Endothelial cell of umbilical vein (primary cell): ENCODE measurements around the gene MAJIN. TPM values are rescaled to one million over a fixed set of nuclear protein-coding genes. Genes with fewer than 3 reads are reported as not detected.

Source experiments
- BruUV-seq: library from RNA; stranded (reverse); fragments of 400-500 nt; replicated peaks from 2 replicates; lab custom pipeline; 2021; lab: Mats Ljungman, UMichigan
- CTCF ChIA-PET: fragments of 300-600, 350-600 bp; sonication (Branson Sonifier 250); formaldehyde crosslinking; loops from one replicate; lab custom pipeline; 2021; ENCODE audit warnings: antibody characterized with exemption, inconsistent platforms; lab: Charles Lee
- POLR2A ChIA-PET: fragments of 300-600, 350-600 bp; sonication (Branson Sonifier 250); formaldehyde crosslinking; loops from one replicate; lab custom pipeline; 2021; ENCODE audit warnings: antibody characterized with exemption, inconsistent platforms; lab: Charles Lee
- DNase-seq: peaks from one replicate; pipeline ENCODE4 v3.0.0-alpha.2; 2011; ENCODE audit warnings: low read depth, low spot score
- FAIRE-seq: peaks from 2 replicates; lab custom pipeline; 2011; peaks lifted over from hg19 to GRCh38; lab: Jason Lieb, UNC
- H2AFZ ChIP-seq: 2 replicates; pipeline ENCODE4 v1.6.0; 2012; ENCODE audit warnings: low read depth, low read length, control low read depth, inconsistent platforms
- H3K27ac ChIP-seq: 2 replicates; pipeline ENCODE4 v1.5.1; 2011; ENCODE audit warnings: low read depth, mild to moderate bottlenecking, control low read depth, low read length, moderate library complexity; ENCODE audit not compliant: insufficient read depth
- H3K27me3 ChIP-seq, 2 experiments: 2 replicates each; pipeline versions ENCODE4 v1.6.0 to v1.6.1; 2011; ENCODE audit warnings: low read length in 2 of 2, mixed read lengths in 1 of 2; ENCODE audit not compliant: control insufficient read depth in 2 of 2, insufficient read depth in 2 of 2
- H3K36me3 ChIP-seq, 2 experiments: 2 replicates in 1 of 2; 3 replicates in 1 of 2; pipeline ENCODE4 v1.5.1; 2011; ENCODE audit warnings: low read length in 2 of 2, mild to moderate bottlenecking in 1 of 2, moderate library complexity in 1 of 2; ENCODE audit not compliant: control insufficient read depth in 2 of 2, insufficient read depth in 2 of 2; ENCODE audit errors: extremely low read depth in 1 of 2
- H3K4me1 ChIP-seq: 3 replicates; pipeline ENCODE4 v1.5.1; 2011; ENCODE audit warnings: mild to moderate bottlenecking, low read length; ENCODE audit not compliant: control insufficient read depth, insufficient read depth; ENCODE audit errors: extremely low read depth
- H3K4me2 ChIP-seq: 2 replicates; pipeline ENCODE4 v1.6.1; 2011; ENCODE audit warnings: low read length, control low read depth, mixed read lengths; ENCODE audit not compliant: insufficient read depth
- H3K4me3 ChIP-seq, 3 experiments: fragments of 200-600 bp in 1 of 3; sonication (generic), shearing (Covaris generic) in 1 of 3; replicated peaks in 1 of 3; 2 replicates each; pipeline ENCODE4 v1.5.1; 2011 to 2016; ENCODE audit warnings: control low read depth in 3 of 3, low read length in 3 of 3, mild to moderate bottlenecking in 2 of 3, inconsistent platforms in 1 of 3, low read depth in 1 of 3, moderate library complexity in 1 of 3; ENCODE audit not compliant: insufficient read depth in 1 of 3
- H3K79me2 ChIP-seq: 2 replicates; pipeline ENCODE4 v1.6.0; 2012; ENCODE audit warnings: low read length, inconsistent platforms; ENCODE audit not compliant: control insufficient read depth, insufficient read depth
- H3K9ac ChIP-seq: replicated peaks from 2 replicates; pipeline ENCODE3; 2011; ENCODE audit warnings: low read length, control low read depth; ENCODE audit not compliant: insufficient read depth; ENCODE audit errors: extremely low read depth
- H3K9me1 ChIP-seq: replicated peaks from 3 replicates; pipeline ENCODE4 v1.6.0; 2011; ENCODE audit warnings: mild to moderate bottlenecking, low read length; ENCODE audit not compliant: control insufficient read depth, insufficient read depth; ENCODE audit errors: extremely low read depth
- H3K9me3 ChIP-seq: replicated peaks from 2 replicates; pipeline ENCODE4 v1.5.1; 2012; ENCODE audit warnings: low read length, inconsistent platforms; ENCODE audit not compliant: control insufficient read depth, insufficient read depth
- H4K20me1 ChIP-seq: replicated peaks from 2 replicates; pipeline ENCODE3; 2011; ENCODE audit warnings: mild to moderate bottlenecking, low read length; ENCODE audit not compliant: control insufficient read depth, insufficient read depth; ENCODE audit errors: extremely low read depth
- EZH2 ChIP-seq: IDR thresholded peaks from 2 replicates; pipeline ENCODE4 v1.6.1; 2012; ENCODE audit warnings: borderline replicate concordance, low read depth, mild to moderate bottlenecking, moderate library complexity, low read length, inconsistent platforms; ENCODE audit not compliant: severe bottlenecking
- FOS ChIP-seq: IDR thresholded peaks from 2 replicates; pipeline ENCODE4 v1.6.1; 2011; ENCODE audit warnings: mild to moderate bottlenecking, low read length, moderate library complexity, borderline replicate concordance; ENCODE audit not compliant: insufficient read depth
- GATA2 ChIP-seq: IDR thresholded peaks from 2 replicates; pipeline ENCODE4 v1.7.0; 2011; ENCODE audit warnings: low read depth, mild to moderate bottlenecking, moderate library complexity, mixed read lengths, low read length; ENCODE audit not compliant: insufficient read length, insufficient read depth
- JUN ChIP-seq: IDR thresholded peaks from 2 replicates; pipeline ENCODE4 v1.6.1; 2011; ENCODE audit warnings: borderline replicate concordance, low read depth; ENCODE audit not compliant: insufficient read length, insufficient read depth
- POLR2A ChIP-seq: IDR thresholded peaks from 2 replicates; pipeline ENCODE4 v1.6.1; 2012; ENCODE audit warnings: low read depth, mild to moderate bottlenecking, control low read depth, low read length
- dilution Hi-C: fragments of 300-500 bp; cut with MboI; formaldehyde crosslinking; loops from one replicate; pipeline ENCODE4 v1.15.0; 2019; ENCODE audit warnings: low sequenced_read_pairs; ENCODE audit not compliant: extremely low pct_ligation_motif_present
- intact Hi-C: fragments of 100-400 bp; cut with micrococcal nuclease; formaldehyde crosslinking; loops from one replicate; pipeline ENCODE4 v1.10.0; 2022
- polyA plus RNA-seq, 4 experiments: library from polyadenylated mRNA; depleted of rRNA in 3 of 4; stranded (reverse) in 3 of 4; unstranded in 1 of 4; fragments of >200 nt; gene quantifications; 2 replicates each; pipeline versions ENCODE4 v1.2.1 to v1.2.3, GENCODE V29; 2011 to 2012; ENCODE audit warnings: missing spikeins in 1 of 4
- total RNA-seq: library from RNA; stranded (reverse); gene quantifications from 2 replicates; pipeline ENCODE4 v1.2.3, GENCODE V29; 2021
- TF ChIP-seq, protein P1 (sequence below), 2 donors: IDR thresholded peaks; 1 replicate in 1 of 2; 2 replicates in 1 of 2; pipeline ENCODE4 v1.5.1; 2011; ENCODE audit warnings: low read length in 2 of 2, mild to moderate bottlenecking in 2 of 2, moderate library complexity in 2 of 2, control low read depth in 1 of 2, inconsistent platforms in 1 of 2, low read depth in 1 of 2; ENCODE audit not compliant: insufficient read depth in 1 of 2; ENCODE audit errors: extremely low read depth in 1 of 2
- TF ChIP-seq, protein P2 (sequence below): IDR thresholded peaks from 2 replicates; pipeline ENCODE4 v1.6.1; 2011; ENCODE audit not compliant: insufficient read depth, insufficient read length

Gene MAJIN
- total and polyA plus RNA-seq, 2 donors (not counting 3 experiments of a cell fraction or from before 2014, with no cell fraction given): 0.07 TPM; not detected in 1

DNA sequence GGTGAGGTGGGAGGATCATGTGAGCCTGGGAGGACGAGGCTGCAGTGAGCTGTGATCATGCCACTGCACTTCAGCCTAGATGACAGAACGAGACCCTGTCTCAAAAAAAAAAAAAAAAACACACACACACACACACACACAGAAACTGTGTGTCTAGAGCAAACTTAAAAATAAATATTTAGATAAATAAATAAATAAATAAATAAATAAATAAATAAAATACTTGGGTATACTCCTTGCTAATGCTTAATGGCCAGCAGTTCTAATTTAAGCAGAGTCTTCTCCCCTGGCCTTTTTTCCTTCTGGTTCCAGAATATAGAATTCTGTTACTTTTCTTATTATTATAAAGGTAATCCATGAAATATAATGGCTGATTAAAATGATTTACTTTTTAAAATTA, 37.0 kb upstream of the MAJIN start:
- Histone ChIP-seq H3K27me3 (no peaks in the 10 kb centered on the region), H3K27ac (no peak overlapping the region), H3K9me1 (no peaks in the 10 kb centered on the region), H3K9me3 (no peaks in the 10 kb centered on the region), H3K4me3 (no peak overlapping the region), H3K36me3 (no peaks in the 10 kb centered on the region), H3K4me1 (peaks cover 4% of the 10 kb centered on the region), H3K79me2 (no peaks in the 10 kb centered on the region), H3K9ac (no peak overlapping the region), H4K20me1 (no peaks in the 10 kb centered on the region), H2AFZ (no peak overlapping the region), H3K4me2 (no peak overlapping the region)
- ChIA-PET CTCF (interaction anchor here (1.4 kb wide), 1 partner anchor 10 kb away, joined by 3 read pairs; no protein-coding TSS in a partner anchor), POLR2A (no interaction called here)
- intact Hi-C loops (no loop called here), dilution Hi-C loops (no loop called here)
- no peak for DNase-seq
- no peak for FAIRE-seq
- no TSS peak for BruUV-seq
- TF ChIP-seq, protein P1, sequence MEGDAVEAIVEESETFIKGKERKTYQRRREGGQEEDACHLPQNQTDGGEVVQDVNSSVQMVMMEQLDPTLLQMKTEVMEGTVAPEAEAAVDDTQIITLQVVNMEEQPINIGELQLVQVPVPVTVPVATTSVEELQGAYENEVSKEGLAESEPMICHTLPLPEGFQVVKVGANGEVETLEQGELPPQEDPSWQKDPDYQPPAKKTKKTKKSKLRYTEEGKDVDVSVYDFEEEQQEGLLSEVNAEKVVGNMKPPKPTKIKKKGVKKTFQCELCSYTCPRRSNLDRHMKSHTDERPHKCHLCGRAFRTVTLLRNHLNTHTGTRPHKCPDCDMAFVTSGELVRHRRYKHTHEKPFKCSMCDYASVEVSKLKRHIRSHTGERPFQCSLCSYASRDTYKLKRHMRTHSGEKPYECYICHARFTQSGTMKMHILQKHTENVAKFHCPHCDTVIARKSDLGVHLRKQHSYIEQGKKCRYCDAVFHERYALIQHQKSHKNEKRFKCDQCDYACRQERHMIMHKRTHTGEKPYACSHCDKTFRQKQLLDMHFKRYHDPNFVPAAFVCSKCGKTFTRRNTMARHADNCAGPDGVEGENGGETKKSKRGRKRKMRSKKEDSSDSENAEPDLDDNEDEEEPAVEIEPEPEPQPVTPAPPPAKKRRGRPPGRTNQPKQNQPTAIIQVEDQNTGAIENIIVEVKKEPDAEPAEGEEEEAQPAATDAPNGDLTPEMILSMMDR (IDR thresholded peaks at IDR 0.05; ENCODE audit: extremely low read depth in 1 of 2, insufficient read depth in 1 of 2, low read depth in 1 of 2, low read length in 2 of 2): no peak
- TF ChIP-seq POLR2A: no peak
- no peak for TF ChIP-seq FOS
- TF ChIP-seq, protein P2, sequence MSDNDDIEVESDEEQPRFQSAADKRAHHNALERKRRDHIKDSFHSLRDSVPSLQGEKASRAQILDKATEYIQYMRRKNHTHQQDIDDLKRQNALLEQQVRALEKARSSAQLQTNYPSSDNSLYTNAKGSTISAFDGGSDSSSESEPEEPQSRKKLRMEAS: no peak
- TF ChIP-seq JUN: no peak
- TF ChIP-seq GATA2: no peak
- TF ChIP-seq EZH2: no peak
